DMS79 (cell line): ENCODE data around the gene IMMP2L.
"Not testable (repeated sequence)": the region's sequence is repeated elsewhere in the genome, so short reads cannot be mapped to it uniquely, and the experiment has no call there.

Experiments
- DNase-seq: peaks from one replicate; lab custom pipeline; 2025; lab: John Stamatoyannopoulos, UW

Gene IMMP2L

DNA sequence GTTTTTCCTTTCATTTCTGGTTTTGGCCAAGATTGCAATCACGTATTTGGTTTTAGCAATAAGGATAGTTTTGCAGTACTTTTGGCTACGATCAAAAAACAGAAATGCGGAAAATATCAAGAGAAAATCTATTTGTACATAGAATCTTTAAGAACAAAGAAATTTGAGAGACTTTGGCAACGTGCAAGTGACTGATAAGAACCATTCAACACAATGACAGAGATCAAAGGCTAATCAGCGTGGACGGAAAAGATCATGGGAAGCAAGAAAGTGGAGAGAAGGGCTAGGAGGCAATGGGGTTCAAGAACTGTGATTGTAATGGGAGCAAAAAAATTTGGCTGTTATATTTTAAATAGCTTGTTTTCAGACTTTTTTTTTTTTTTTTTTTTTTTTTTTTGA is 487.5 kb downstream of the IMMP2L start:
- DNase-seq = no peak

DNA sequence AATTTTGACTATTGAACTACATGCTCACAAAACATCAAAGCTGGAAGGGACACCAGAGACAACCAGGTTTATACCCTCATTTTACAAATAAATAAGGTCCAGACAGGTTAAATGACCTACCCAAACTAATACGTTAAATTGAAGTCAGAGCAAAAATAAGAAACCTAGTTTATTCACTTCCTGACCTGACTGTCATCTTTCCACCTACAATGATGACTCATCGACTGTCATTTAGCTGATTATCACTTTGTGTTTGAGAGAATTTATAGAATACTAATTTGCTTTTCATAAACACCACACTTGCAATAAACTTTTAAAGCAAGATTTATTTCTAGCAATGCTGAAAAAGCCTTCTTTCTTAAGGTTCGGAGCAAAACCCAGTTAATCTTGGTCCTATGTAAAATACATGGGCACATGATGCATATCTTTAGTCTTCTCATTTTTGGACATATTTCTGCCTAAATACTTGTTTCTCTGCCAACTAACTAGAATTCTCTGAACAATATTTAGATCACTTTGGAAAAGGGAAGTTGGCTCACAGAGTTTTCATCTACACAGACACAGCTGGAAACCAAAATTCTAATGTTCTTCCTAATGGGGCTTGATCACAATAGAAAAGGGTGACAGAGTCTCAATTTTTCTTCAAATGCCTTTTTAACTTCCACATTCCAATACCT is 488.1 kb downstream of the IMMP2L start:
- no peak for DNase-seq

DNA sequence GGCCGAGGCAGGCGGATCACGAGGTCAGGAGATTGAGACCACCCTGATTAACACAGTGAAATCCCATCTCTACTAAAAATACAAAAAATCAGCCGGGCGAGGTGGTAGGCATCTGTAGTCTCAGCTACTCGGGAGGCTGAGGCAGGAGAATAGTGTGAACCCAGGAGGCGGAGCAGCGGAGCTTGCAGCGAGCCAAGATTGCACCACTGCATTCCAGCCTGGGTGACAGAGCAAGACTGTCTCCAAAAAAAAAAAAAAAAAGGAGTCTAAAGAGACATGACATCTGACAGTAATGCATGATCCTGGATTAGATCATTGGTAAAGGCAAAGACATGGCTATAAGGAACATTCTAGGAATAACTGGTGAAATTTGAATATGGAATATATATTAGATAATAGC is 489.6 kb downstream of the IMMP2L start:
- DNase-seq = not testable (repeated sequence)

DNA sequence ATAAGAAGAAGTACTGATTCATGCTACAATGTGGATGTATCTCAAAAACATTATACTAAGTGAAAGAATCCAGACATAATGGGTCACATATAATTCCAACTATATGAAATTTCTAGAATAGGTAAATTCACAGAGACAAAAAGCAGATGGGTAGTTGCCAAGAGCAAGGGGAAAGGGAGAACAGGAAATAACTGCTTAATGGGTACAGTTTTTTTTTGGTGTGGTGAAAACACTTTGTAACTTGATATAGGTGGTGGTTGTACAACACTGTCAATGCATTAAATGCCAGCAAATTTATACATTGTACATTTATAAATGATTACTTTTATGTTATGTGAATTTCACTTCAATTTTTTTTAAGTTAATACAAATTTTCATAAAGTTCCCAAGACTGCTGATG is 490.7 kb downstream of the IMMP2L start:
- DNase-seq = no peak

DNA sequence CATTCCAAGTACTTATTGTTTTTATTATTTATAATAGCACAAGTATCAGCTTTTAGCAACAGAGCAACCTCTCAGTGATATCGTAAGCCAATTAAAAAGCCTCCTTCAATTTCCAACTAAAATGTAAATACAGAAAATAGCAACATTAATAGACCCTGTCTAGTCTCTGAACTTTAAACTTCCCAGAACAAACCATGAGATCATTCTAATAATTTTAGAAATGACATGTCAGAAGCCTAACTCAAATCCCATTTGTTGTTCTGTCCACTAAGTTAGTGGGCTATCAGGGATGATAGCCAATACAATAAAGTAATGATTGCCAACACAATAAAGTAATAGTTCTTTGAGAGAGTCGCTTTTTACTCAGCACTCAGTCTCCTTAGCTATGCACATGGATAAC is 493.7 kb downstream of the IMMP2L start:
- DNase-seq = no peak

DNA sequence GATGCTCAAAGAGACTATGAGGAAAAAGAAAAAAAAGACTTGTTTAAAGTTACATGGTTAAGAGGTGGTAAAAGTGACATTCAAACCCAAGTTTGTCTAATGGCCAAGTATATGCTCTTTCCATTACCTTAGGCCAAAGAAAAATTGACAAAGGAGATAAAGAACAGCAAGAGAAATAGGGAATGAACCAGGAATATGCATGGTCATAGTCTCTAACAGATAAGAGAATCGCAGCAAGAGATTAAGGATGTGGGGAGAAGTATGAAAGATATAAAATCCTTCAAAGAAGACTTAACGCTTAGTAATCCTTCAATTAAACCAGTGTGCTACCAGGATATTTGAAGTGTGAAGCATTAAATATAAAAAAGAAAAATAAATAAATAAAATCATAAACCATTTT is 494.6 kb downstream of the IMMP2L start:
- DNase-seq = no peak

DNA sequence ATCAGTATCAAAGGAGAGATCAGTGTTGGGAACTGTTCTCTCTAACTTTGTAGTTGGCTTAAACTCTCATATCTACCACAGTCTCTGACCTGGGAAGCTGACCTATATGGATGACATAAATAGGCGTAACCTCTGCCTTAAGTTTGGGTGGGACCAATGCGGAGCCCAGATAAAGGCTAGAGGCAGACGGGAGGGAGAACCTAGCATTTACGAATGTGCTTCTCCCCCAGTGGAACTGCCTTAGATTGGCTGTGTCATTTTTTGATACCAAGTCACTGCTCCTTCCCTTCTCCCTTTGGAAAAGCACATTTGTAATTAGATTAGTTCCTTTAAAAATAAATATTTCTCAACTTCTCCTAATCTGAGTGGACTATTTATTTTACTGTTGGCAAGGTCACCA is 495.0 kb downstream of the IMMP2L start:
- DNase-seq = no peak

DNA sequence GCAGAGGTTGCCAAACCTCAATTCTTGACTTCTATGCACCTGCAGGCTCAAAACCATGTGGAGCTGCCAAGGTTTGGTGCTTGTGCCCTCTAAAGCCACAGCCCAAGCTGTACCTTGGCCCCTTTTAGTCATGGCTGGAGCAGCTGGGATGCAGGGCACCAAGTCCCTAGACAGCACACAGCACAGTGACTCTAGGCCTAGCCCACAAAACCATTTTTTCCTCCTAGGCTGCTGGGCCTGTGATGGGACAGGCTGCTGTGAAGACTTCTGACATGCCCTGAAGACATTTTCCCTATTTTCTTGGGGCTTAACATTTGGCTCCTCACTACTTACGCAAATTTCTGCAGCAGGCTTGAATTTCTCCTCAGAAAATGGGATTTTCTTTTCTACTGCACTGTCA is 499.1 kb downstream of the IMMP2L start:
- DNase-seq = no peak

DNA sequence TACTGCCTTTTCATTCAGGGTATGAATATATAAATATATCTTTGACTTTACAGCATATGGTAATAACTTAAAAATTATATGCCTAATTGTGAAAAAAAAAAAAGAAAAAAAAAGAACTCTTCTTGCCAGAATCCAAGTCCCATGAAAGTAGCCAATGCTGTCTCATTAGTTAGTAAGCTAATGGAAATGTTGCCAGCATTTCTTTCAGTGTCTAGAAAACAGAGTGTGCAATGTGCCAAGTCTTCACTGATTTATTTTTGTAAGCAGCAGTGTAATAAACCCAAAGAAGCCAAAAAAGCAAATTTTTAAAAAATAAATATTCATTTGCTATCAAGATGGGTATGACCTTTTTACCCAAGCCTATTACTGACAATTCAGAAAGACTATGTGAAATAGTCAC is 502.5 kb downstream of the IMMP2L start:
- DNase-seq = no peak

DNA sequence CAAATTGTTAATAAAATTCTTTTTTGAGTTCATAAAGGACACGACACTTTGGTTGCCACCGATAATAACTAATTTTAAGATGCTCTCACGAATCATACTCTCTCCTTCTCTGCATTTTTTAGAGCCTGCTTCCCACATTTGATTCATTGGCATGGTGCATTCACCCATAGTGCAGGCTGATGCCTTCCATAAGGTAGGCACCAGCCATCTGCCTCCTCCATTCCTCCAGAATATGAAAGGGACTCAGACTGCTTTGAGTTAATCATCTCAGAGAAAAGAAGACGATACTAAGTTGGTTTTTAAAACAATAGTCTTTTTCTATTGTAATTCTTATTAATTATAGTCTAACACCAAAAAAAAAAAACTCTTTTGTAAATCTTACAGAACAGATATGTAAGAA is 505.2 kb downstream of the IMMP2L start:
- no peak for DNase-seq

DNA sequence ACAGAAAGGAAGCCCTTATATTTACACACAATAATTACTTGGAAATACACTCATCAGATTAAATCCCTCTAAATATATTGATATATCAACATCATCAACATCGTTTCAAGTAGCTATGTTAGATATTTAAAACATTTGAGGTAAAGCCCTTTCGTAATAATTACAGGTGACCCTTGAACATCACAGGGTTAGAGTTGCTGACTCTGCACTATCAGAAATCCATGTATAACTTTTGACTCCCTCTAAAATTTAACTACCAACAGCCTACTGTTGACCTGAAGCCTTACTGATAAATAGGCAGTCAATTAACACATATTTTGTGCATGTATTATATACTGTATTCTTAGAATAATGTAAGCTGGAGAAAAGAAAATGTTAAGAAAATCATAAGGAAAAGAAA is 505.9 kb downstream of the IMMP2L start:
- no peak for DNase-seq

DNA sequence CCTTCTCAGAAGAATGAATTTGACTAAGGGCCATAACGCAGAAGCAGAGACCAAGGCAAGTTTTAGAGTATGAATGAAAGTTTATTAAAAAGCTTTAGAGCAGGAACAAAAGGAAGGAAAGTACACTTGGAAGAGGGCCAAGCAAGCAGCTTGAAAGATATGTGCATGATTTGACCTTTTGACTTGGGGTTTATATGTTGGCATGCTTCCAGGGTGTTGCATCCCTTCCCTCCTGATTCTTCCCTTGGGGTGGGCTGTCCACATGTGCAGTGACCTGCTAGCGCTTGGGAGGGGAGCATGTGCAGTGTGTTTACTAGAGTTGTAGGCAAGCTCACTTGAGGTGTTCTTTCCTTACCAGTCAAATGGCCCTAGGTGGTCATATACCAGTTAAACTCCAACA is 509.3 kb downstream of the IMMP2L start:
- DNase-seq = no peak

DNA sequence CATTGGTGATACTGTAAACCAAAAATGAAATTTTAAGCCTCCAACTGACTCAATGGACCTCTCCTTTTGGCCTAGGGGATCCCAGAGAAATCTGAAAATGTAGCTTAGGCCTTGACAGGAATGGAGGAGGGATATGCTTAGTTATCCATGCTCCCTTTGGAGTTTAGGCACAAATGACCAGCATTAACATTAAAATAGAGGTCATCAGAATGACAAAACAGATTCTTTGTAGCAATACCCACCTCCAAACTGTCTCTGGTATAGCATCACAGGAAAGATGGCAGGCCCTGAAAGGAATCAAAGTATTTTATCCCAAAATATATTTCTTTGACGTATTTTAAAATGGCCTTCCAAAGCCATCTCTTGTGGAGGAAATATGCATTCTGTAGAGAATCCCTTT is 510.5 kb downstream of the IMMP2L start:
- no peak for DNase-seq

DNA sequence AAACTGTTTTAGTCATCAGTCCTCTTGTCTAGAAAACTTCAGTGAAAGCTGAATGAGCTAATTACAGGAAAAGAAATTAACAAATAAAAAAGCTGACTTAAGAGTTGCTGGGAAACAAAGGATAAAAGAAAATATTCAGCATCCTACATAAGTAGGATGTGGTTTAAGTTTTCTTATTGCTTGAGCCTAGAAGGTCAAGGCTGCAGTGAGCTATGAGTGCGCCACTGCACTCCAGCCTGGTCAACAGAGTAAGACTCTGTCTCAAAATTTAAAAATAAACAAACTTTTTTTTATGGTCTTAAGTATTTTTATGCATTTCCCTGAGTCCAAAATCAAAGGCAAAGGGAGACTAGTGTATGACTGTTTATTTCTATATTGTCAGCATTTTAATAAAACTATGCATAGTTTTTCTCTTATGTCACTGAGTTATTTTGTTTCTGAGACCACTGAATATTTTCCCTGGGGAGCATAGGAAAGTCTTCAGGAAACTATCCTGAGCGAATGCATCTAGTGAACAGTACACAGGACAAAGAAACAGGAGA is 511.3 kb downstream of the IMMP2L start:
- DNase-seq = no peak

DNA sequence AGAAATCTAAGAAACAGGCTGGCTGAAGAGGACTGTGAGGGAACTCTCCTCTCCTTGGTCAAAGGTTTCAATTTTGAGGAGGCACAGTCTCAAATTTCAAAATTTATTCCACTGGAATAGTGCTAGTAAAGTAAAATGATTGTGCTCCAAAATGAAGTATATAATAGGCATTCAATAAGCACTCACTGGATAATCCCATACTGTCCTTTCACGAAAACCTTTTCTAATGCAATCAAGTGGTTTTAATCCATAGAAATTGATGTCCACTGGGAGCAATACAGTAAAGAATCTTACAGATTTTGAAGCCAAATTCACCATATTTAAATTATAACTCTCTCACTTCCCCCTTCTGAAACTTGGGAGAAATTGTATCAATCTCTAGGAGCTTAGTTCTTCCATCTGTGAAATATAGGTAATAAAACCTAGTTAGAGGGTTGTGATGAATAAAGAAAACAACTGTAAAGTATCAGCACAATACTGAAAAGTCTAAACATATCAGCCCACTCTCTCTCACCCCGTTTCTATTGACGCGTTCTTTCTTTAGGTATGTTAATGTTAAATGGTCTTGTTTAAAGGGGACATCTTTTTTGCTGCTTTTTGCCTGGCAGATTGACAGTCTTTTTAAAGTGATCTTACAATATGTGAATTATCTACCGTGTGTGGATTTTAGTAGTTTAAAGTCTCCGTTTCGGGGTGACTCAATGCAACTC is 512.2 kb downstream of the IMMP2L start:
- no peak for DNase-seq

DNA sequence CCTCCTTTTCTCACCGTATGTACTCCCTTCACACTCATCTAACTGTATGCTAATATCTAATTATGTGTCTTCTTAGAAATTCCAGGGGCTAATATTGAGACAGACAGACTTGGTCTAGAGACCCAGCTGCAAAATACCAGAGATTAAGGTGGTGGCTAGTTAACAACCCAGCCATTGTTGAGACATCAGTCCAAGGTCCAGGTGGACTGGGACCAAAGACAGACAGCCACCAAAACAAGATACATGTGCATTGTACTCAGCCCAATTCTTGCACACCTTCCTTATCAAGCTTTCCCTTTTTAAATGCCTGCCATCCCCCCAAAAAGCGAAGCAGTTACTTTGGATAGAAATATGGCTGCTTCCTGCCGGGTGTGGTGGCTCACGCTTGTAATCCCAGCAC is 514.7 kb downstream of the IMMP2L start:
- DNase-seq = no peak

DNA sequence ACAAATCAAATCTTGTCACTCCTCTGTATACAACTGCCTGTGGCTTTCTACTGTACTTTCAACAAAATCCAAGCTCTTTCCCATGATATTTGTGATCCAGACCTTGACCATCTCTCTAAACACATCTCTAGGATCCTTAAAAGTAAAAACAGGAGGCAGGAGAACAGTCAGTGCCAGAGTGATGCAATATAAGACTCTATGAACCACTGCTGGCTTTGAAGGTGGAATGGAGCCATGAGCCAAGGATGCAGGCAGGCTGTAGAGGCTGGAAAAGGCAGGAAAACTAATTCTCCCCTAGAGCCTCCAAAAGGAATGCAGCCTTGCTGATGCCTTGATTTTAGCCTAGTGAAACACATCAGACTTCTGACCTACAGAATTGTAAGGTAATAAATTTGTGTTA is 516.8 kb downstream of the IMMP2L start:
- no peak for DNase-seq

DNA sequence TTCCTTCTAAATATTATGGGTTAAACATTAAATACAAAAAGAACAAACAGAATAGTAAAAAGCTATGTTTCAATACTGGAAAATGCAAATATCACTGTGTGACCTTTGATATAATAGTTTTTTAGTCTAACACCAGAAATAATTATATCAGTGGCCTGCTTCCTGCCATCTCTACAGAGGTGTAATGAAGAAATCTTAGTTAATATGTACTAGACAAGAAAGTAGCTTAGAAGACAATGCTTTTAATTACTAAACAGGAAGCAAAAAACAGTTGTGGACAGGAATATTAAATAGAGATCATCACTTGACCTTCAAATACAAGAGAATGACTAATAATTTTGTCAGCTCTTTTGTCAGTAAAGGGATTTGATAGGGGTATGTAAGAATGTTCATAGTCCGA is 518.7 kb downstream of the IMMP2L start:
- no peak for DNase-seq

DNA sequence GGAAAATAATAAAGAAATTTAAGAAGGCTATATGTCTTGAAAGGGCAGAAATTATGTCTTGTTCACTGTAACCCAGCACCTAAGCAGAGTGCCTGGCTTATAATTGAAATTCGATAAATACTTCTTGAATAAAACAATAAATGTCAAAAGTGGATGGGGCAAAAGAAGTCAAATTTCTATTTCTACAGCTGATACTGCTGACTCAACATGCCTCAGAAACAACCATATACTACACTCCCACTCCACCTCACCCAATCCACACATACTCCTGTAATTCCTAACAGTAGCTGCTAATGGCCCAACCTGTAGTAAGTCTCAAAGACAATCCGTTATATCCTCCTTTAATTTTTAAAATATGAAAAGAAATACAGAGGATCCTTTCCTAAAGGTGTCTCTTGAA is 519.5 kb downstream of the IMMP2L start:
- DNase-seq = no peak

DNA sequence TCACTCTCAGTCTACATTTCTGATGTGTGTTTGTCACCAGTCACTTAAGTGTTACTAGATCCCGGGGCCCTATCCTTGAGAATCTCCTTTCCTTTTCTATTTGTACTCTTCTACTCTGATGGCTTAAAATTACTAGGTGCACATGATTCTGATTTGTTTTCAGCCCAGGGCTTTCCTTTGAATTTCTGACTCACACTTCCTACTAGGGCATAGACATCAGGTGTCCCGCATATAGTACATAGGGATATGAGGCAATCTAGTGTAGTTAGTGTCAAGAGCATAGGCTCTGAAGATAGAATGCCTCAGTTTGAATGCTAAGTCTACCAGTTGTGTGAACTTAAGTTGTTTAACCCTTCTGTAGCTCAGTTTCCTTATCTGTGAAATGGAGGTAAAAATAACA is 520.7 kb downstream of the IMMP2L start:
- DNase-seq = no peak

DNA sequence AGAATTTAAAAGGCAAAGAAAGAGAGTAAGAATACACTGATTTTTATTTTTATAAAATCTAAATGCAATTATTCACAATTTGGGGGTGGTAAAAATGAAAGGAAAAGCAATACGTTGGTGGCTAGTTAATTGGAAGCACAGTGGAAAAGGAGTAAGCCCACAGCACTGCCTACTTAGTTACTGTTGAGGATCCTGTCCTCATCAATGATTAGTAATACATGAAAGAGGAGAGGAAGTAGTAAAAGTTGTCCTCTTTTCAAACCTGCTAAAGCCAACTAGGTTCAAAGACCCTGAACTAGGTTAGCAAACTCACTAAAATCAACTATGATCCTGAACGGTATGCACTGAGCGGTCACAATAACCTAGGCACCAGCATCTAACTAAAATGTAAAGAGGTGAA is 524.1 kb downstream of the IMMP2L start:
- no peak for DNase-seq

DNA sequence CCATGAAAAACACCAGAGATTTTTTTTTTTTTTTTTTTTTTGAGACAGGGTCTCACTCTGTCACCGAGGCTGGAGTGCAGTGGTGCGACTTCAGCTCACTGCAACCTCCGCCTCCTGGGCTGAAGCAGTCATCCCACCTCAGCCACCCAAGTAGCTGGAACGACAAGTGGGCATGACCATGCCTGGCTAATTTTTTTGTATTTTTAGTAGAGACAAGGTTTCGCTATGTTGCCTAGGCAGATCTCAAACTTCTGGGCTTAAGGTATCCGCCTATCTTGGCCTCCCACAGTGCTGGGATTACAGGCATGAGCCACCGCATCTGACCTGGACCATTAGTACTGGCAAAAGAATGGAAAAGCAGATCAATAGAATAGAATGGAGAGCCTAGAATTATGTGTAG is 530.4 kb downstream of the IMMP2L start:
- no peak for DNase-seq

DNA sequence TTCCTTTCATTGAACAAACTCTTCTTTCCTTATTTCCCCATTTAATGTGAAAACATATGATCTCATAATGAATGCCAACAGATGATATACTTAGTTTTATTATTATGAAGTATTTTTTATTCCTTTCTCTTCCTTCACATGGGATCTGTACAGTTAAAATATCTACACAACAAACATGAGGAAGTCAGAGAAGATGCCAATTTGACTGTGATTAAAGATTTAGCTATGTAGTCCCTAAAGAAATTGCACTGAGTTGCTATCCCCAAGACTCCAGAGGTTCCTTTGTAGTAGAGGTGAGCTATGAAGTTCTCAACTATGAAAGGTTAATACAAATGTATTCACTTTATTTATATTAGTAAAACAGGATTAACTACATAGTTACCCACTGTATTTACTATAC is 532.0 kb downstream of the IMMP2L start:
- DNase-seq = no peak
